ENCODE data around the gene TLR9. TPM values are rescaled to one million over a fixed set of nuclear protein-coding genes. Genes with fewer than 3 reads are reported as not detected.

TLR9 gene
- polyA plus RNA-seq, 1 of the 3 experiments (the other 2 are of a cell fraction), result 0.12 TPM

DNA sequence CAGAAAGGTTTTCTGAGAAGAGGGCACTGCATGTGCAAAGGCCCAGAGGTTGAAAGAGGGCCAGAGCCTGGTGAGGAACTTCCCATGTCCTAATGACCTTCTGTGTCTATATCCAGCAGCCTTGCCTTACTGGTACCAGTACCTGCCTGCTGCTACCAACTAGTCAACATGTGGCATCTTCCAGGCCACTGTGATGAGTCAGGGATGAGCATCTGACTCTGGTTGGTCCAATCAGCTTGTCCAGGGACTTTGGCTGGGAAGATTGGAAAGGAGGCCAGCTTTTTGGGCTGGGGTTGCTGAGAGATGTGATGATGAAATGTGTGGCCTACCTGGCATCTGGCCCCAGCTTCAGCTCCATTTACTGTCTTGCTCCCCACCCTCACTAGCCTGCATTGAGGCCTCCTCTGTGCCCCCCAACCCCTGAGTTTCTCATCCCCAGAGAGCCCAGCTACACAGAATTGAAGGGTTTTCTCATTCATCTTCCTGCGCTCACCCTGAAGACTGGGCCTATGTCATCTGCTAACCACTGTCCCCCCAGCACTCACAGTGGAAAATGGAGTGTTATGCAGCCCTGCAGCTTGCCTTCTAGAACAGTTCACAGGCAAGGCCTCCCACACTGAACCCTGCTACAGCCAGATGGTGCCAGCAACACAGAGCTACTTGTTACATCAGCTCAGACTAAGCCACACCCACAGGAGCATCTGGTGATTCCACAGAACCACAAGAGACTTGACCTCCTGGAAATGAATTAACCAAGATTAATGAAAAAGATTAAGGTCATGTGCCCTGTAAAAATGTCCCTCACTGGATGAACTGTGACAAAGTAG, 14.8 kb upstream of the TLR9 start (continued):
- TF ChIP-seq, protein P1, sequence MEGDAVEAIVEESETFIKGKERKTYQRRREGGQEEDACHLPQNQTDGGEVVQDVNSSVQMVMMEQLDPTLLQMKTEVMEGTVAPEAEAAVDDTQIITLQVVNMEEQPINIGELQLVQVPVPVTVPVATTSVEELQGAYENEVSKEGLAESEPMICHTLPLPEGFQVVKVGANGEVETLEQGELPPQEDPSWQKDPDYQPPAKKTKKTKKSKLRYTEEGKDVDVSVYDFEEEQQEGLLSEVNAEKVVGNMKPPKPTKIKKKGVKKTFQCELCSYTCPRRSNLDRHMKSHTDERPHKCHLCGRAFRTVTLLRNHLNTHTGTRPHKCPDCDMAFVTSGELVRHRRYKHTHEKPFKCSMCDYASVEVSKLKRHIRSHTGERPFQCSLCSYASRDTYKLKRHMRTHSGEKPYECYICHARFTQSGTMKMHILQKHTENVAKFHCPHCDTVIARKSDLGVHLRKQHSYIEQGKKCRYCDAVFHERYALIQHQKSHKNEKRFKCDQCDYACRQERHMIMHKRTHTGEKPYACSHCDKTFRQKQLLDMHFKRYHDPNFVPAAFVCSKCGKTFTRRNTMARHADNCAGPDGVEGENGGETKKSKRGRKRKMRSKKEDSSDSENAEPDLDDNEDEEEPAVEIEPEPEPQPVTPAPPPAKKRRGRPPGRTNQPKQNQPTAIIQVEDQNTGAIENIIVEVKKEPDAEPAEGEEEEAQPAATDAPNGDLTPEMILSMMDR (IDR thresholded peaks at IDR 0.05), result no peak
- TF ChIP-seq, protein P2, sequence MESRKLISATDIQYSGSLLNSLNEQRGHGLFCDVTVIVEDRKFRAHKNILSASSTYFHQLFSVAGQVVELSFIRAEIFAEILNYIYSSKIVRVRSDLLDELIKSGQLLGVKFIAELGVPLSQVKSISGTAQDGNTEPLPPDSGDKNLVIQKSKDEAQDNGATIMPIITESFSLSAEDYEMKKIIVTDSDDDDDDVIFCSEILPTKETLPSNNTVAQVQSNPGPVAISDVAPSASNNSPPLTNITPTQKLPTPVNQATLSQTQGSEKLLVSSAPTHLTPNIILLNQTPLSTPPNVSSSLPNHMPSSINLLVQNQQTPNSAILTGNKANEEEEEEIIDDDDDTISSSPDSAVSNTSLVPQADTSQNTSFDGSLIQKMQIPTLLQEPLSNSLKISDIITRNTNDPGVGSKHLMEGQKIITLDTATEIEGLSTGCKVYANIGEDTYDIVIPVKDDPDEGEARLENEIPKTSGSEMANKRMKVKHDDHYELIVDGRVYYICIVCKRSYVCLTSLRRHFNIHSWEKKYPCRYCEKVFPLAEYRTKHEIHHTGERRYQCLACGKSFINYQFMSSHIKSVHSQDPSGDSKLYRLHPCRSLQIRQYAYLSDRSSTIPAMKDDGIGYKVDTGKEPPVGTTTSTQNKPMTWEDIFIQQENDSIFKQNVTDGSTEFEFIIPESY (IDR thresholded peaks at IDR 0.05; ENCODE audit: borderline replicate concordance, low read depth), result no peak
- TF ChIP-seq RAD21 (IDR thresholded peaks at IDR 0.05; ENCODE audit: low read length) (peak; percentile 41; the same call in 1 of the 2 replicates), NRF1 (IDR thresholded peaks at IDR 0.05; ENCODE audit: low read depth, low read length) (no peak), TAF1 (IDR thresholded peaks at IDR 0.05; ENCODE audit: borderline replicate concordance, low read depth, low read length) (0 out of 2 replicates have a peak, but pooled peaks have one; percentile 28), TEAD4 (IDR thresholded peaks at IDR 0.05; ENCODE audit: borderline replicate concordance, insufficient read depth) (no peak), RXRA (IDR thresholded peaks at IDR 0.05; ENCODE audit: borderline replicate concordance, low read depth) (no peak), CHD2 (IDR thresholded peaks at IDR 0.05; ENCODE audit: low read length, partially characterized antibody) (peak; percentile 70), JUND (IDR thresholded peaks at IDR 0.05) (no peak), GABPA (IDR thresholded peaks at IDR 0.05; ENCODE audit: low read depth) (no peak), MEF2A (IDR thresholded peaks at IDR 0.05; ENCODE audit: borderline replicate concordance, low read depth) (no peak)
- TF ChIP-seq, protein P3, sequence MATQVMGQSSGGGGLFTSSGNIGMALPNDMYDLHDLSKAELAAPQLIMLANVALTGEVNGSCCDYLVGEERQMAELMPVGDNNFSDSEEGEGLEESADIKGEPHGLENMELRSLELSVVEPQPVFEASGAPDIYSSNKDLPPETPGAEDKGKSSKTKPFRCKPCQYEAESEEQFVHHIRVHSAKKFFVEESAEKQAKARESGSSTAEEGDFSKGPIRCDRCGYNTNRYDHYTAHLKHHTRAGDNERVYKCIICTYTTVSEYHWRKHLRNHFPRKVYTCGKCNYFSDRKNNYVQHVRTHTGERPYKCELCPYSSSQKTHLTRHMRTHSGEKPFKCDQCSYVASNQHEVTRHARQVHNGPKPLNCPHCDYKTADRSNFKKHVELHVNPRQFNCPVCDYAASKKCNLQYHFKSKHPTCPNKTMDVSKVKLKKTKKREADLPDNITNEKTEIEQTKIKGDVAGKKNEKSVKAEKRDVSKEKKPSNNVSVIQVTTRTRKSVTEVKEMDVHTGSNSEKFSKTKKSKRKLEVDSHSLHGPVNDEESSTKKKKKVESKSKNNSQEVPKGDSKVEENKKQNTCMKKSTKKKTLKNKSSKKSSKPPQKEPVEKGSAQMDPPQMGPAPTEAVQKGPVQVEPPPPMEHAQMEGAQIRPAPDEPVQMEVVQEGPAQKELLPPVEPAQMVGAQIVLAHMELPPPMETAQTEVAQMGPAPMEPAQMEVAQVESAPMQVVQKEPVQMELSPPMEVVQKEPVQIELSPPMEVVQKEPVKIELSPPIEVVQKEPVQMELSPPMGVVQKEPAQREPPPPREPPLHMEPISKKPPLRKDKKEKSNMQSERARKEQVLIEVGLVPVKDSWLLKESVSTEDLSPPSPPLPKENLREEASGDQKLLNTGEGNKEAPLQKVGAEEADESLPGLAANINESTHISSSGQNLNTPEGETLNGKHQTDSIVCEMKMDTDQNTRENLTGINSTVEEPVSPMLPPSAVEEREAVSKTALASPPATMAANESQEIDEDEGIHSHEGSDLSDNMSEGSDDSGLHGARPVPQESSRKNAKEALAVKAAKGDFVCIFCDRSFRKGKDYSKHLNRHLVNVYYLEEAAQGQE (IDR thresholded peaks at IDR 0.05; ENCODE audit: low read depth, low read length), result no peak
